Right ventricle myocardium inferior (tissue), 1 donor: Measurements from ENCODE around the gene ZPBP. TPM values are rescaled to one million over a fixed set of nuclear protein-coding genes. Genes with fewer than 3 reads are reported as not detected.
"Not testable (repeated sequence)": the region's sequence is repeated elsewhere in the genome, so short reads cannot be mapped to it uniquely, and the experiment has no call there.

ENCODE experiments used
- ATAC-seq: fragments of 200-7000 bp; cut with Tn5 transposase; one replicate; pipeline ENCODE4 v1.9.1; 2020; ENCODE audit warnings: mild to moderate bottlenecking, moderate library complexity
- DNase-seq: peaks from one replicate; pipeline ENCODE4 v3.0.0; 2021; ENCODE audit errors: missing footprints
- intact Hi-C: fragments of 100-400 bp; cut with DNase I; formaldehyde crosslinking; loops from one replicate; pipeline ENCODE4 v1.11.0; 2022
- total RNA-seq: library from RNA; stranded (reverse); fragmentation: NEBNext Ultra II Directional; extraction: Animal tissue kit (Norgen Biotek cat#: 25700); gene quantifications from one replicate; pipeline ENCODE4 v1.2.1, GENCODE V29; 2021
- donor health status: DM: no; HTN: yes; CAD: no; lungs with severe emphysema.

Gene ZPBP
- total RNA-seq, 1 donor from 2014 or later = not detected

- DNase-seq (no peak), ATAC-seq (no peak)
- intact Hi-C loops = no loop called here
Observed at GRCh38 chr7:50062951-50063350, 30.1 kb downstream of the ZPBP start.

GRCh38 chr7:50056131-50056530 is 36.9 kb downstream of the ZPBP start:
- no peak for DNase-seq
- intact Hi-C loops = no loop called here

GRCh38 chr7:50047716-50048115 is 45.3 kb downstream of the ZPBP start:
- intact Hi-C loops = no loop called here
- no peak for ATAC-seq
- DNase-seq = no peak

More at GRCh38 chr7:50056131-50056530, 36.9 kb downstream of the ZPBP start:
- ATAC-seq = no peak

GRCh38 chr7:50041165-50041564 is 51.9 kb downstream of the ZPBP start:
- DNase-seq, ATAC-seq, intact Hi-C loops: not testable (repeated sequence)

- DNase-seq (no peak), ATAC-seq (no peak)
- intact Hi-C loops = no loop called here
Observed at GRCh38 chr7:50037086-50037485, 56.0 kb downstream of the ZPBP start.

GRCh38 chr7:50022991-50023390 is 70.1 kb downstream of the ZPBP start:
- intact Hi-C loops = no loop called here
- ATAC-seq (no peak), DNase-seq (no peak)

GRCh38 chr7:50022451-50022850 is 70.6 kb downstream of the ZPBP start:
- no peak for ATAC-seq
- intact Hi-C loops = no loop called here

GRCh38 chr7:49995681-49996080 is 97.4 kb downstream of the ZPBP start:
- ATAC-seq = no peak
- no peak for DNase-seq
- intact Hi-C loops = no loop called here

More at GRCh38 chr7:50022451-50022850, 70.6 kb downstream of the ZPBP start:
- no peak for DNase-seq

- ATAC-seq = no peak
- no peak for DNase-seq
- intact Hi-C loops = no loop called here
Observed at GRCh38 chr7:49986191-49986590, 106.9 kb downstream of the ZPBP start.

- no peak for ATAC-seq
- DNase-seq = no peak
- intact Hi-C loops = no loop called here
Observed at GRCh38 chr7:49980465-49980864, 112.6 kb downstream of the ZPBP start.

GRCh38 chr7:49976238-49976637 is 116.8 kb downstream of the ZPBP start:
- no peak for DNase-seq
- intact Hi-C loops = no loop called here
- ATAC-seq = no peak

GRCh38 chr7:49974035-49974434 is 119.0 kb downstream of the ZPBP start:
- no peak for ATAC-seq
- no peak for DNase-seq
- intact Hi-C loops = no loop called here

- intact Hi-C loops = no loop called here
- DNase-seq = no peak
Observed at GRCh38 chr7:49937608-49938007, 155.4 kb downstream of the ZPBP start.

GRCh38 chr7:49931627-49932026 is 161.4 kb downstream of the ZPBP start:
- no peak for DNase-seq
- intact Hi-C loops = no loop called here
- ATAC-seq = no peak

More at GRCh38 chr7:49937608-49938007, 155.4 kb downstream of the ZPBP start:
- no peak for ATAC-seq

GRCh38 chr7:49928787-49929186 is 164.3 kb downstream of the ZPBP start:
- no peak for ATAC-seq
- intact Hi-C loops = no loop called here

GRCh38 chr7:49927631-49928030 is 165.4 kb downstream of the ZPBP start:
- no peak for ATAC-seq
- DNase-seq = no peak
- intact Hi-C loops = no loop called here

More at GRCh38 chr7:49928787-49929186, 164.3 kb downstream of the ZPBP start:
- DNase-seq = no peak

GRCh38 chr7:49926720-49927119 is 166.3 kb downstream of the ZPBP start:
- ATAC-seq (no peak), DNase-seq (no peak)
- intact Hi-C loops = no loop called here

GRCh38 chr7:49911909-49912308 is 181.1 kb downstream of the ZPBP start:
- DNase-seq (no peak), ATAC-seq (no peak)
- intact Hi-C loops = no loop called here

- DNase-seq (peak; percentile 70), ATAC-seq (peak; percentile 95)
- intact Hi-C loops = no loop called here
Observed at GRCh38 chr7:49894543-49894942, 198.5 kb downstream of the ZPBP start.

GRCh38 chr7:49893131-49893530 is 199.9 kb downstream of the ZPBP start:
- intact Hi-C loops = no loop called here
- no peak for ATAC-seq
- DNase-seq = no peak

- no peak for DNase-seq
- ATAC-seq = no peak
- intact Hi-C loops = no loop called here
Observed at GRCh38 chr7:49892481-49892880, 200.6 kb downstream of the ZPBP start.
